Skeletal muscle cell (primary cell): ENCODE data around the gene TFIP11.

Experiments
- DNase-seq: peaks from one replicate; pipeline ENCODE4 v3.0.0-alpha.2; 2010; ENCODE audit warnings: low read depth
- H3K4me3 ChIP-seq: 2 replicates; pipeline ENCODE4 v1.5.1; 2011; ENCODE audit warnings: low read depth, mild to moderate bottlenecking, control low read depth, low read length, moderate library complexity

TFIP11 gene

GRCh38 chr22:26457661-26458272 lies 54.5 kb downstream of the TFIP11 start:
- no peak for DNase-seq
- H3K4me3 ChIP-seq = no peak overlapping the region

- DNase-seq = no peak
- H3K4me3 ChIP-seq = no peak overlapping the region
These were observed 58.3 kb downstream of the TFIP11 start for GRCh38 chr22:26453812-26454500.

DNA sequence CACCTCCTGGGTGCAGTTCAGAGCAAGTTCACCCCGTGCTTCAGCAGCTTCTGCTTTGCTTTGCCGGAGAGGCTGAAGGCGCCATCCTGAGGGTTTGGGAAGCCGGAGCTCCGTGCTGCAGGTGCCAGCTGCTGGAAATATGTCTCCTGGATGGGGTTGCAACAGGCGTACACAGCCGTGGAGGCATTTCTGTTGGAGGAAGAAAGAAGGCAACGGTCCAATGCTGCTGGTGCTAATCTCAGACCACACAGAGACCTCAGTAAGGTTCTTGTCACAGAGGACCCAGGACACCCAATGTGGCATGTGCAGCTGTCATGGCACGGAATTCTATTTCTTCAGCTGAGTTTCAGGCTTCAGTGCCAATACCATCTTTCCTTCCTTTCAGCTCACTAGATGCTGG lies 59.1 kb downstream of the TFIP11 start:
- no peak for DNase-seq
- no peak overlapping the region for H3K4me3 ChIP-seq

GRCh38 chr22:26452236-26453016 lies 59.8 kb downstream of the TFIP11 start:
- H3K4me3 ChIP-seq = no peak overlapping the region

GRCh38 chr22:26450453-26451185 lies 61.7 kb downstream of the TFIP11 start:
- DNase-seq = no peak
- no peak overlapping the region for H3K4me3 ChIP-seq

More at GRCh38 chr22:26452236-26453016, 59.8 kb downstream of the TFIP11 start:
- no peak for DNase-seq

GRCh38 chr22:26448941-26449340 lies 63.3 kb downstream of the TFIP11 start:
- H3K4me3 ChIP-seq = no peak overlapping the region

GRCh38 chr22:26448334-26448733 lies 63.9 kb downstream of the TFIP11 start:
- H3K4me3 ChIP-seq = no peak overlapping the region

More at GRCh38 chr22:26448941-26449340, 63.3 kb downstream of the TFIP11 start:
- no peak for DNase-seq

GRCh38 chr22:26447584-26448329 lies 64.5 kb downstream of the TFIP11 start:
- no peak for DNase-seq
- H3K4me3 ChIP-seq = no peak overlapping the region

More at GRCh38 chr22:26448334-26448733, 63.9 kb downstream of the TFIP11 start:
- no peak for DNase-seq

GRCh38 chr22:26446808-26447515 lies 65.3 kb downstream of the TFIP11 start:
- DNase-seq = no peak

GRCh38 chr22:26445577-26446275 lies 66.5 kb downstream of the TFIP11 start:
- no peak overlapping the region for H3K4me3 ChIP-seq
- no peak for DNase-seq

More at GRCh38 chr22:26446808-26447515, 65.3 kb downstream of the TFIP11 start:
- no peak overlapping the region for H3K4me3 ChIP-seq

DNA sequence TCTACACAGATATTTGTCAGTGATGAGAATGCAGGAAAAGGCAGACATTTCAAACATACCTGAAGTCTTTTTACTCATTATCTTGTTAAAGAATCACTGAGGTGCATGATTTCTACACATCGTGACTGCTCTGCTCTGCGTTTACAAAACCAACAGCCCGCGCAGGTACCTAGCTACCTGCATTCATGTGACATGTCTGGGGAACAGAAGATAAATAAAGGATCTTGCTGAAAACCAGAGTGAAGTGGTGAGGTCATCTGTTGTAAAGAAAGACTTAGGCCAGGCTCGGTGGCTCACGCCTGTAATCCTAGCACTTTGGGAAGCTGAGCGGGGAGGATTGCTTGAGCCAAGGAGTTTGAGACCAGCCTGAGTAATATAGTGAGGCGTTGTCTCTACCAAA lies 67.5 kb downstream of the TFIP11 start:
- no peak for DNase-seq
- H3K4me3 ChIP-seq = no peak overlapping the region

DNA sequence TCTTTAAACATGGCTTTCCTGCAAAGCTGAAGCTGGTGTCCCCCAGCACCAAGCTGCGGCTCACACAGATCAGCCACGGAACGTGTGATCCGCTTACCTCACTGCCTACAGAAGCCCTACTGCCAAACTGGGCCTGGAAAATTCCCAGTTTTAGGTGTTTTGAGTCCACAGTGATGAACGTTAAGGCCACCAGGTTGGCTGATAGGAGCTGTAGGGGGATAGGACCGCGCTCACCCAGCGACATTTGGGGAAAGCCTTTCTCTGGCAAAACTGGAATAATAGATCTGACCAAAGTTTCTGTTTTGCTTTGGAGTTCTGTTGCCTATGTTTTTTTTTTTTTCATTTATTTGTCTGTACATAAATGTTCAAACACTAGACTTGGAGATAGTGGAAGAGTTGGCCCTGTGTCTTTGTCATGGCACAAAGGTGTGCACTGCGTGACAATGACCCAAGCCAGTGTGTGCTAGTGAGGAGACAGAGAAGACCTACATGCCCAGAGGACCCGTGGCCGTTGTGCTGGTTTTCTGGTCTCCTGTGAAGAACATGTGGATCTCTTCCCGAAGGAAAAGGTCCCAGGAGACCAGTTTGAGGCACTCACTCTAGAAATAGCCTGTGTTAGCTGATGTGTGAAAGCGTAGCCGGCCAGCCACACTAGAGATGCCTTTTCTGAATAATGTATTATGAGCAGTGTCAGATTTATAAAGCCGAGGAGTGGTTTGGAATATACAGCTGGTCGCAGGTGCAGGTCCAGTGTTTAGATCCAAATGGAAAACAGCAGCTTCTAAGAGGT lies 68.2 kb downstream of the TFIP11 start:
- no peak for DNase-seq
- no peak overlapping the region for H3K4me3 ChIP-seq

DNA sequence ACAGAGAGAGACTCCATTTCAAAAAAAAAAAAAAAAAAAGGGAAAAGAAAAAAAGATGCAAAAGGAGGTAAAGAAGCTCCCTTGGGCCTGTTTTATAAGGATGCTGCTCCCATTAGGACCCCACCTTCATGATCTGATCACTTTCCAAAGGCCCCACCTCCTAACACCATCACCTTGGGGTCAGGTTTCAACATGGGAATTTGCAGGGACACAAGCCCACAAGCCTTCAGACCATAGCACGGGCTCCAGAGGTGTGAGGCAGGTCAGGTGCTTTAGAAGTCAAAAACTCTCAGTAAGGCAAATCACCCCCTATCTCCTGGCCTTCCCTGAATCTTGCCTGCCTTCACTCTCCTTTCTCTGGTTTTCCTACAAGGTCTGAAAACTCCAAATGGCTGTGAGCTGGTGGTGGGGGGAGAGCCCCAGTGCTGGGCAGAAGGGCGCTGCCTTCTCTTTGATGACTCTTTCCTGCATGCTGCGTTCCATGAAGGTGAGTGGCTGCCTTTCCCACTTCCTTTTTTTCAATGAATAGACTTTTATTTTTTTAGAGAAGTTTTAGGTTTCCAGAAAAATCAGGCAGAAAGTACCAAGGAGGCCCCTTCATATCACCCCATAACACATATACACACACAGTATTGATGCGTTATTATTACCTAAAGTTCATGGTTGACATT lies 70.1 kb downstream of the TFIP11 start:
- DNase-seq = no peak
- H3K4me3 ChIP-seq = no peak overlapping the region
